Activated CD4-positive, alpha-beta T cell treated with anti-CD3 and anti-CD28 coated beads, Interleukin-2, amount 10 ng/mL, durations not matched to agents 7 days and 5 days (primary cell): Measurements from ENCODE around the gene UQCC2. TPM values are rescaled to one million over a fixed set of nuclear protein-coding genes. Genes with fewer than 3 reads are reported as not detected.
A peak's percentile ranks its signal among the peaks of the same experiment; 100 is the strongest.

Experiments
- CTCF ChIA-PET: fragments of 350-600 bp; sonication (Branson Sonifier 250); formaldehyde crosslinking; loops from one replicate; lab custom pipeline; 2021; ENCODE audit warnings: antibody characterized with exemption; lab: Charles Lee
- POLR2A ChIA-PET: fragments of 350-600 bp; sonication (Branson Sonifier 250); formaldehyde crosslinking; loops from one replicate; lab custom pipeline; 2021; ENCODE audit warnings: antibody characterized with exemption; lab: Charles Lee
- DNase-seq: peaks from one replicate; pipeline ENCODE4 v3.0.0-alpha.2; 2020
- H3K27ac Mint-ChIP-seq: one replicate; pipeline ENCODE4 v1.8.0; 2021; ENCODE audit warnings: mild to moderate bottlenecking, moderate library complexity, mixed read lengths
- H3K27me3 Mint-ChIP-seq: one replicate; pipeline ENCODE4 v1.8.0; 2021; ENCODE audit warnings: mixed read lengths
- H3K36me3 Mint-ChIP-seq: one replicate; pipeline ENCODE4 v1.8.0; 2021; ENCODE audit warnings: low read depth, mixed read lengths
- H3K4me1 Mint-ChIP-seq: one replicate; pipeline ENCODE4 v1.8.0; 2021; ENCODE audit warnings: mixed read lengths
- H3K4me3 Mint-ChIP-seq: one replicate; pipeline ENCODE4 v1.8.0; 2021; ENCODE audit warnings: mild to moderate bottlenecking, moderate library complexity, mixed read lengths
- H3K9me3 Mint-ChIP-seq: one replicate; pipeline ENCODE4 v1.8.0; 2021; ENCODE audit warnings: mixed read lengths
- microRNA-seq: library from miRNA; unstranded; fragments of <30 nt; microRNA quantifications from one replicate; pipeline ENCODE4 v1.2.0, GENCODE V29; 2021; ENCODE audit warnings: borderline microRNAs expressed, borderline replicate concordance
- total RNA-seq, 2 experiments: library from RNA; stranded (reverse); gene quantifications; one replicate each; pipeline ENCODE4 v1.2.3, GENCODE V29; 2021

UQCC2 gene
- total RNA-seq, 2 experiments from 2014 or later, result 77.6 to 80.0 TPM

DNA sequence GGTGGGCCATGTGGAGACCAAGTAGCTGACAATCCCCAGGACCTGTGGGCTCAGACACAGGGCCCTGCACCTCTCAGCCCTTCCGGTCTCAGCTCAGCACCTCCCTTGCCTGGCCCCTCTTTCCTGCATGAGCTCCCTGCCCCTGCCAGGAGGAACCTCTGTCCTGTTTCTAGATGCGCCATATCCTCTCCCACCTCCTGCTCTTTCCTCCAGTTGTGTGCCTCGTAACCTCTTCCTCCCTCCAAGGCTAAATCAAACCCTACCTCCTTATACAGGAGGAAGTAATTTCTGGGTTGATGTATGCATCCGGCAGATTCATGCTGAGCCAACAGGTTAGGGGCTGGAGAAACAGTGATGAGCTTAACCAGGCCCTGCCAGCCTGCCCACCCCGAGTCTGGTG is 59.5 kb downstream of the UQCC2 start:
- no peaks in the 10 kb centered on the region for H3K27me3 Mint-ChIP-seq

DNA sequence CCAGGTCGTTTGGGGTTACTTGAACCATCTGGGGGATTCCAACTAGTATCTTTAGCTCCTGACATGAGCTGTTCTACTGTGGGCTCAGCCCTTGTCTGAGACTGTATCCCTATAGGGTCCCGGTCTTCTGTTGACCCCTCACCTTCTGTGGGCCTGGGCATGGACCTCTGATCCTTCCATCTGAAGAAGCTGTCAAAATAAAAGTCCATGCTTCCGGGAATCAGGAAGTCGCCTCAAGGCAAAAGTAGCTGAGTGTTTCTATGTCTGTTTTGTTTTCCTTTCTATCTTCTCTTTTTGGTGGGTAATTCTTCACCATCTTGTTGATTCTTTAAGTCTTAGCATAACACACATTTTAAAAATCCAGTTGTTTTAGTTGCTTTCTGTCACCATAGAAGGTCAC is 60.1 kb downstream of the UQCC2 start:
- Mint-ChIP-seq H3K4me1 (peaks cover 24% of the 10 kb centered on the region), H3K9me3 (no peaks in the 10 kb centered on the region), H3K36me3 (peaks cover 12% of the 10 kb centered on the region), H3K27ac (peak overlapping the region; percentile 74), H3K27me3 (no peaks in the 10 kb centered on the region), H3K4me3 (no peak overlapping the region)
- no peak for DNase-seq
- ChIA-PET CTCF (interaction anchor here (0.9 to 1.1 kb wide), 2 partner anchors 12 to 19 kb away, joined by 4 read pairs; no protein-coding TSS in a partner anchor), POLR2A (no interaction called here)

More for the DNA sequence above, 59.5 kb downstream of the UQCC2 start:
- DNase-seq, result no peak
- ChIA-PET POLR2A (no interaction called here), CTCF (interaction anchor here (0.9 to 1.1 kb wide), 2 partner anchors 13 to 20 kb away, joined by 4 read pairs; no protein-coding TSS in a partner anchor)
- no peak overlapping the region for H3K4me3 Mint-ChIP-seq
- H3K4me1 Mint-ChIP-seq, result peaks cover 22% of the 10 kb centered on the region
- H3K27ac Mint-ChIP-seq, result no peak overlapping the region
- H3K36me3 Mint-ChIP-seq, result peaks cover 12% of the 10 kb centered on the region
- no peaks in the 10 kb centered on the region for H3K9me3 Mint-ChIP-seq

Small RNA genes lying within 50 kb of the gene (microRNA-seq; reads per million reads assigned to microRNA genes)
- gene MIR3934, result 16.0 reads per million, percentile 45 among the genes with 10 or more reads in this experiment

Other genes starting within 250 kb of the UQCC2 start
- gene BAK1, start 131.4 kb downstream of the UQCC2 start, total RNA-seq, result 10 to 100 TPM; 69.2 to 77.6 TPM
- gene ITPR3, start 90.4 kb downstream of the UQCC2 start, total RNA-seq, result 10 to 100 TPM; 64.2 to 65.8 TPM
- not detected for gene IP6K3, start 35.2 kb upstream of the UQCC2 start, total RNA-seq
- gene LEMD2, start 77.4 kb upstream of the UQCC2 start, total RNA-seq, result 10 to 100 TPM; 73.1 to 74.1 TPM
- gene MLN, start 92.3 kb upstream of the UQCC2 start, total RNA-seq, result not detected